Measurements from ENCODE around the gene EIF4E1B.

The EIF4E1B gene

DNA sequence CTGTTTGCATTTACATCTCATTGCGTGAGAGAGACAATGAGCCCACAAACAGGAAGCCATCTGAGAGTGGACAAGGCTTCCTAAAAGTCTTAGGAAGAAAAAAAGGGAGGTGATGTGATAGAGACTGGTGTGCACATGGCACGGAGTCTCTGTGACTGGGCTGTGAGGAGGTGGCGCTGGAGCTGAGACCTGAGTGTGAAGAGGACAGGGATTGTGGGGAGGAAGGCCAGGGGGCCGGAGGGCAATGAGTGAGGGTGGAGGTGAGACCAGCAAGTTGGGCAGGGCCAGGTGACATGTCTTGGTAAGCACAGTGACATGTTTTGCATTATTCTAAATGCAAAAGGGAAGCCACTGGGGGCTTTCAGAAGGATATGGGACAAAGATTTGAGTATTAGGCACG is 61.9 kb downstream of the EIF4E1B start:
- H3K4me1 ChIP-seq (ENCODE audit: low read depth, poor library complexity, severe bottlenecking), result no peaks in the 10 kb centered on the region
- no peak overlapping the region for H3K4me2 ChIP-seq
- no peak overlapping the region for H3K27ac ChIP-seq
- H3K79me2 ChIP-seq (ENCODE audit: insufficient read depth, low read depth), result no peaks in the 10 kb centered on the region
- no peak overlapping the region for H3K4me3 ChIP-seq (IDR thresholded peaks at IDR 0.05; ENCODE audit: insufficient read depth, low read depth, low read length)
- peaks cover 16% of the 10 kb centered on the region; the same call in 1 of the 2 replicates for H3K27me3 ChIP-seq (ENCODE audit: insufficient read depth, low read depth)
- no peak overlapping the region for H3K9ac ChIP-seq
- H3K36me3 ChIP-seq (ENCODE audit: insufficient read depth), result no peaks in the 10 kb centered on the region
- TF ChIP-seq CTCF (conservative IDR thresholded peaks at IDR 0.05; ENCODE audit: low read depth, low read length), result no peak
- no peaks in the 10 kb centered on the region for H4K20me1 ChIP-seq (ENCODE audit: insufficient read depth)
- no peak overlapping the region for H2AFZ ChIP-seq (ENCODE audit: low read depth)

DNA sequence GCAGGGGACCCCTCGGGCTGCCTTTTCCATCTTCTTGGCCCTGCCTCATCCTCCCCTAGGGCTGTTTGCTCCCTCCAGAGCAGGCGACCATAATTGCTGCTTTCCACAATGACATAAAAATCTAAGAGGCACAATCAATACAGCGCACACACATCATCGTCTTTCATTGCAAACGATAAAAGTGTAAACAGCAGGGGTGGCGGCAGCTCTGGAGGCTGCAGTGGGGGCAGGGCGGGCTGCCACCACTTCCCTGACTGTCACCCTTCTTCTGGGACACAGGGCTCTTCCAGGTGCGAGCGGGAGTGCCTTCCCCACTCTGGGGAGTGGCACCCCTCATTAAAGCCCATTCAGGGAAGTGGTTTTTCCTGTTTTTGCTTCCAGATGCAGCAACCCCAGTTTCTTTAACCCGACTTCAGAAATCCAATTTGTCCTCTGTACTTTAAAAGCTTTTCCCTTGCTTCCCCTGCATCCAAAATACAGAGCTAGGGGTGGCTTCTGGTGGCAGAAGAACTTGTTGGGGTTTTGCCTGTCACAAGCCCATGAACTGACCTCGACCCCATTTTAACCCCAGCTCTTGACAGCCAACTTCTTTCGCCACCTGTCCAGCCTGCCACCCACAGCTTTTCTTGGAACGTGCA is 62.5 kb downstream of the EIF4E1B start:
- Histone ChIP-seq H2AFZ (ENCODE audit: low read depth) (no peak overlapping the region), H3K4me2 (no peak overlapping the region), H4K20me1 (ENCODE audit: insufficient read depth) (no peaks in the 10 kb centered on the region), H3K36me3 (ENCODE audit: insufficient read depth) (no peaks in the 10 kb centered on the region), H3K79me2 (ENCODE audit: insufficient read depth, low read depth) (no peaks in the 10 kb centered on the region), H3K4me3 (IDR thresholded peaks at IDR 0.05; ENCODE audit: insufficient read depth, low read depth, low read length) (no peak overlapping the region), H3K27me3 (ENCODE audit: insufficient read depth, low read depth) (peaks cover 16% of the 10 kb centered on the region; the same call in 1 of the 2 replicates), H3K4me1 (ENCODE audit: low read depth, poor library complexity, severe bottlenecking) (no peaks in the 10 kb centered on the region), H3K27ac (no peak overlapping the region), H3K9ac (no peak overlapping the region)
- no peak for TF ChIP-seq CTCF (conservative IDR thresholded peaks at IDR 0.05; ENCODE audit: low read depth, low read length)

GRCh38 chr5:176693477-176693851 is 63.0 kb downstream of the EIF4E1B start:
- no peaks in the 10 kb centered on the region for H3K4me1 ChIP-seq (ENCODE audit: low read depth, poor library complexity, severe bottlenecking)
- no peak for TF ChIP-seq CTCF (conservative IDR thresholded peaks at IDR 0.05; ENCODE audit: low read depth, low read length)
- H3K36me3 ChIP-seq (ENCODE audit: insufficient read depth), result no peaks in the 10 kb centered on the region
- H4K20me1 ChIP-seq (ENCODE audit: insufficient read depth), result no peaks in the 10 kb centered on the region
- H3K4me3 ChIP-seq (IDR thresholded peaks at IDR 0.05; ENCODE audit: insufficient read depth, low read depth, low read length), result no peak overlapping the region
- H2AFZ ChIP-seq (ENCODE audit: low read depth), result no peak overlapping the region
- no peaks in the 10 kb centered on the region for H3K79me2 ChIP-seq (ENCODE audit: insufficient read depth, low read depth)
- peaks cover 21% of the 10 kb centered on the region; the same call in 1 of the 2 replicates for H3K27me3 ChIP-seq (ENCODE audit: insufficient read depth, low read depth)
- no peak overlapping the region for H3K4me2 ChIP-seq
- H3K27ac ChIP-seq, result no peak overlapping the region
- no peak overlapping the region for H3K9ac ChIP-seq

DNA sequence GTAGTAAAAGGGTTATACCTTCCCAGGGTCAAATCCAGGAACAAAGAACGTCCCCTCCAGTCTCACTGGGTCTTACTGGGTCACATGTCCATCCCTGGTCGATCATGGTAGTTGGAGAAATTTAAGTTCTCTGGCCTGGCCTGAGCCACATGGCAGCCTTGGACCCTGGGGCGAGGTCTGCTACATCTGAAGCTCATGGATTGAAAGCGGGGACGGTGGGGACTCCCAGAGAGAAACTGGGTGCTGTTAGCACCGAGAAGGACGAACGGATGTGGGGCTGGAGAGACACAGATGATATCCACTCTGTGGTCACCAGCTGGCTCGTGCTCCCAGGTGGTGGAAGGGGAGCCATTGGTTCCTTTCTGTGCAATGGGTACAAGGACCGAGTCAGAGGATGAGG is 63.7 kb downstream of the EIF4E1B start:
- Histone ChIP-seq H3K36me3 (ENCODE audit: insufficient read depth) (no peaks in the 10 kb centered on the region), H4K20me1 (ENCODE audit: insufficient read depth) (no peaks in the 10 kb centered on the region), H3K4me2 (no peak overlapping the region), H3K27ac (no peak overlapping the region), H3K79me2 (ENCODE audit: insufficient read depth, low read depth) (no peaks in the 10 kb centered on the region), H3K27me3 (ENCODE audit: insufficient read depth, low read depth) (peaks cover 21% of the 10 kb centered on the region; the same call in 1 of the 2 replicates), H3K4me1 (ENCODE audit: low read depth, poor library complexity, severe bottlenecking) (no peaks in the 10 kb centered on the region), H3K9ac (no peak overlapping the region), H2AFZ (ENCODE audit: low read depth) (no peak overlapping the region), H3K4me3 (IDR thresholded peaks at IDR 0.05; ENCODE audit: insufficient read depth, low read depth, low read length) (no peak overlapping the region)
- TF ChIP-seq CTCF (conservative IDR thresholded peaks at IDR 0.05; ENCODE audit: low read depth, low read length), result no peak
